Osteocyte (in vitro differentiated cells): ENCODE data around the gene PCGF3. TPM values are rescaled to one million over a fixed set of nuclear protein-coding genes. Genes with fewer than 3 reads are reported as not detected.
"Not testable (repeated sequence)": the region's sequence is repeated elsewhere in the genome, so short reads cannot be mapped to it uniquely, and the experiment has no call there.

ENCODE experiments used
- DNase-seq: peaks from one replicate; pipeline ENCODE4 v3.0.0; 2021; ENCODE audit warnings: mixed read lengths; ENCODE audit not compliant: unreplicated experiment; ENCODE audit errors: extremely low spot score
- H3K27ac Mint-ChIP-seq: one replicate; pipeline ENCODE4 v1.8.0; 2021; ENCODE audit warnings: mild to moderate bottlenecking, mixed read lengths; ENCODE audit not compliant: unreplicated experiment
- H3K27me3 Mint-ChIP-seq: one replicate; pipeline ENCODE4 v1.8.0; 2021; ENCODE audit warnings: mixed read lengths; ENCODE audit not compliant: unreplicated experiment
- H3K36me3 Mint-ChIP-seq: one replicate; pipeline ENCODE4 v1.8.0; 2021; ENCODE audit warnings: mixed read lengths; ENCODE audit not compliant: unreplicated experiment
- H3K4me1 Mint-ChIP-seq: one replicate; pipeline ENCODE4 v1.8.0; 2021; ENCODE audit warnings: mixed read lengths; ENCODE audit not compliant: unreplicated experiment
- H3K4me3 Mint-ChIP-seq: one replicate; pipeline ENCODE4 v1.8.0; 2021; ENCODE audit warnings: mild to moderate bottlenecking, moderate library complexity, mixed read lengths; ENCODE audit not compliant: unreplicated experiment
- H3K9me3 Mint-ChIP-seq: one replicate; pipeline ENCODE4 v1.8.0; 2021; ENCODE audit warnings: mixed read lengths; ENCODE audit not compliant: unreplicated experiment
- CTCF ChIP-seq: fragments of 200-600 bp; sonication (generic); IDR thresholded peaks from 2 replicates; pipeline ENCODE4 v1.5.0; 2021; ENCODE audit warnings: antibody characterized with exemption, mild to moderate bottlenecking, moderate library complexity
- total RNA-seq: library from RNA; stranded (reverse); gene quantifications from 2 replicates; pipeline ENCODE4 v1.2.1, GENCODE V29; 2021

Gene PCGF3
- total RNA-seq, 1 donor from 2014 or later = 70.0 TPM

- DNase-seq = no peak
Measured at GRCh38 chr4:735583-735982, 30.0 kb downstream of the PCGF3 start.

GRCh38 chr4:736561-736960 is 30.9 kb downstream of the PCGF3 start:
- H3K9me3 Mint-ChIP-seq, H3K27ac Mint-ChIP-seq, H3K4me3 Mint-ChIP-seq, H3K4me1 Mint-ChIP-seq, DNase-seq, H3K27me3 Mint-ChIP-seq: not testable (repeated sequence)
- H3K36me3 Mint-ChIP-seq = peaks cover 36% of the 10 kb centered on the region

More at GRCh38 chr4:735583-735982, 30.0 kb downstream of the PCGF3 start:
- Mint-ChIP-seq H3K36me3 (peaks cover 37% of the 10 kb centered on the region), H3K27me3 (no peaks in the 10 kb centered on the region), H3K27ac (no peak overlapping the region), H3K4me1 (no peaks in the 10 kb centered on the region), H3K9me3 (no peaks in the 10 kb centered on the region), H3K4me3 (no peak overlapping the region)
- TF ChIP-seq CTCF = no peak

GRCh38 chr4:738781-739280 is 33.2 kb downstream of the PCGF3 start:
- Mint-ChIP-seq H3K4me1 (peaks cover 19% of the 10 kb centered on the region), H3K36me3 (peaks cover 32% of the 10 kb centered on the region), H3K4me3 (no peak overlapping the region), H3K27ac (no peak overlapping the region), H3K27me3 (no peaks in the 10 kb centered on the region), H3K9me3 (no peaks in the 10 kb centered on the region)
- TF ChIP-seq CTCF = no peak
- no peak for DNase-seq

GRCh38 chr4:739569-739968 is 33.9 kb downstream of the PCGF3 start:
- Mint-ChIP-seq H3K36me3 (peaks cover 35% of the 10 kb centered on the region), H3K4me1 (peaks cover 26% of the 10 kb centered on the region), H3K4me3 (no peak overlapping the region), H3K9me3 (no peaks in the 10 kb centered on the region), H3K27me3 (no peaks in the 10 kb centered on the region), H3K27ac (no peak overlapping the region)
- DNase-seq = no peak
- TF ChIP-seq CTCF = no peak

- Mint-ChIP-seq H3K4me1 (peaks cover 26% of the 10 kb centered on the region), H3K27me3 (no peaks in the 10 kb centered on the region), H3K4me3 (no peak overlapping the region), H3K9me3 (no peaks in the 10 kb centered on the region), H3K27ac (no peak overlapping the region), H3K36me3 (peaks cover 30% of the 10 kb centered on the region)
- no peak for DNase-seq
- TF ChIP-seq CTCF = no peak
Measured at GRCh38 chr4:740011-740410, 34.4 kb downstream of the PCGF3 start.
